Endodermal cell (in vitro differentiated cells): ENCODE data around the gene PBXIP1. TPM values are rescaled to one million over a fixed set of nuclear protein-coding genes. Genes with fewer than 3 reads are reported as not detected.

Experiments used
- DNase-seq: peaks from one replicate; pipeline ENCODE4 v3.0.0-alpha.2; 2017
- H3K27ac ChIP-seq: 2 replicates; pipeline ENCODE4 v1.5.1; 2013; ENCODE audit warnings: mild to moderate bottlenecking, low read depth, low read length, moderate library complexity
- H3K27me3 ChIP-seq: 2 replicates; pipeline ENCODE4 v1.6.1; 2013; ENCODE audit warnings: mild to moderate bottlenecking, low read length, moderate library complexity; ENCODE audit not compliant: insufficient read depth, control insufficient read depth, poor library complexity, severe bottlenecking
- H3K36me3 ChIP-seq: 2 replicates; pipeline ENCODE4 v1.7.0; 2013; ENCODE audit warnings: mild to moderate bottlenecking, low read length, moderate library complexity; ENCODE audit not compliant: control insufficient read depth, insufficient read depth
- H3K4me1 ChIP-seq: one replicate; pipeline ENCODE4 v1.7.0; 2013; ENCODE audit warnings: low read length; ENCODE audit not compliant: control insufficient read depth, insufficient read depth
- H3K4me3 ChIP-seq: 2 replicates; pipeline ENCODE4 v1.5.1; 2013; ENCODE audit warnings: mild to moderate bottlenecking, low read length, moderate library complexity
- H3K9ac ChIP-seq: 2 replicates; pipeline ENCODE4 v1.6.1; 2013; ENCODE audit warnings: mild to moderate bottlenecking, low read length, moderate library complexity; ENCODE audit not compliant: poor library complexity, severe bottlenecking; ENCODE audit errors: extremely low read depth
- H3K9me3 ChIP-seq: 2 replicates; pipeline ENCODE4 v1.6.1; 2013; ENCODE audit warnings: mild to moderate bottlenecking, low read length, moderate library complexity; ENCODE audit not compliant: control insufficient read depth
- H3K27ac Mint-ChIP-seq: 2 replicates; pipeline ENCODE4 v1.8.0; 2020; ENCODE audit warnings: mixed read lengths
- H3K27me3 Mint-ChIP-seq: 2 replicates; pipeline ENCODE4 v1.8.0; 2021; ENCODE audit warnings: mild to moderate bottlenecking, mixed read lengths; ENCODE audit not compliant: insufficient read depth
- H3K36me3 Mint-ChIP-seq: 2 replicates; pipeline ENCODE4 v1.8.0; 2020; ENCODE audit warnings: low read depth, mixed read lengths
- H3K4me1 Mint-ChIP-seq: 2 replicates; pipeline ENCODE4 v1.8.0; 2020; ENCODE audit warnings: mixed read lengths
- H3K4me3 Mint-ChIP-seq: 2 replicates; pipeline ENCODE4 v1.8.0; 2020; ENCODE audit warnings: mild to moderate bottlenecking, moderate library complexity, mixed read lengths
- H3K9me3 Mint-ChIP-seq: 2 replicates; pipeline ENCODE4 v1.8.0; 2020; ENCODE audit warnings: mild to moderate bottlenecking, mixed read lengths
- CTCF ChIP-seq: fragments of 200-600 bp; sonication (generic); conservative IDR thresholded peaks from 2 replicates; pipeline ENCODE4 v1.5.0; 2021; ENCODE audit warnings: antibody characterized with exemption, mild to moderate bottlenecking
- WGBS, 2 experiments: methylation state at CpG; one replicate each; pipeline versions ENCODE4 v1.1.5 to v1.1.7; 2013; ENCODE audit warnings: missing lambda C conversion rate in 2 of 2, mixed read lengths in 1 of 2; ENCODE audit not compliant: insufficient coverage in 1 of 2, insufficient read length in 1 of 2; 5-methylcytosine and 5-hydroxymethylcytosine counted together
- total RNA-seq, 2 donors: library from RNA; stranded (reverse); fragmentation: NEBNext Ultra II Directional in 1 of 2; extraction: Animal tissue kit (Norgen Biotek cat#: 25700) in 1 of 2; gene quantifications; 2 replicates in 1 of 2; 3 replicates in 1 of 2; pipeline ENCODE4 v1.2.1, GENCODE V29; 2021

PBXIP1 gene
- total RNA-seq, 2 donors from 2014 or later = 42.5 to 61.3 TPM

GRCh38 chr1:154962156-154962749 lies 6.4 kb upstream of the PBXIP1 start:
- H3K27me3 Mint-ChIP-seq = no peaks in the 10 kb centered on the region
- DNase-seq = peak; percentile 81

GRCh38 chr1:154961207-154962155 lies 5.6 kb upstream of the PBXIP1 start, which contains the start of gene PYGO2:
Gene PYGO2 (minus strand): TSS chr1:154961782. CDS start chr1:154961576, 206 bp downstream.
- no peaks in the 10 kb centered on the region for H3K27me3 ChIP-seq
- Mint-ChIP-seq H3K36me3 (peaks cover 41% of the 10 kb centered on the region), H3K27me3 (no peaks in the 10 kb centered on the region), H3K4me1 (peaks cover 30% of the 10 kb centered on the region), H3K9me3 (no peaks in the 10 kb centered on the region), H3K27ac (peak within 1 kb of the TSS; percentile 82), H3K4me3 (peak within 1 kb of the TSS; percentile 77)
- peak; percentile 93 for DNase-seq
- H3K36me3 ChIP-seq = peaks cover 58% of the 10 kb centered on the region
- H3K9me3 ChIP-seq = no peaks in the 10 kb centered on the region
- peaks cover 6% of the 10 kb centered on the region for H3K4me1 ChIP-seq
- TF ChIP-seq CTCF = peak; percentile 74
- peak within 1 kb of the TSS; percentile 98 for H3K4me3 ChIP-seq
- H3K9ac ChIP-seq = peak within 1 kb of the TSS; percentile 68
- WGBS, 2 experiments = 1% methylated on average over 24 to 93 of the region's 93 CpGs
- peak within 1 kb of the TSS; percentile 93 for H3K27ac ChIP-seq

More at GRCh38 chr1:154962156-154962749, 6.4 kb upstream of the PBXIP1 start:
- 19 to 36% methylated on average over 10 to 25 of the region's 25 CpGs for WGBS, 2 experiments
- peak overlapping the region; percentile 82 for H3K27ac Mint-ChIP-seq
- Histone ChIP-seq H3K4me3 (peak overlapping the region; percentile 98), H3K36me3 (peaks cover 66% of the 10 kb centered on the region), H3K27ac (peak overlapping the region; percentile 93), H3K27me3 (no peaks in the 10 kb centered on the region), H3K4me1 (no peaks in the 10 kb centered on the region), H3K9me3 (no peaks in the 10 kb centered on the region), H3K9ac (peak overlapping the region; percentile 68)
- no peaks in the 10 kb centered on the region for H3K9me3 Mint-ChIP-seq
- H3K4me1 Mint-ChIP-seq = peaks cover 22% of the 10 kb centered on the region
- H3K4me3 Mint-ChIP-seq = peak overlapping the region; percentile 77
- TF ChIP-seq CTCF = no peak
- peaks cover 49% of the 10 kb centered on the region for H3K36me3 Mint-ChIP-seq

DNA sequence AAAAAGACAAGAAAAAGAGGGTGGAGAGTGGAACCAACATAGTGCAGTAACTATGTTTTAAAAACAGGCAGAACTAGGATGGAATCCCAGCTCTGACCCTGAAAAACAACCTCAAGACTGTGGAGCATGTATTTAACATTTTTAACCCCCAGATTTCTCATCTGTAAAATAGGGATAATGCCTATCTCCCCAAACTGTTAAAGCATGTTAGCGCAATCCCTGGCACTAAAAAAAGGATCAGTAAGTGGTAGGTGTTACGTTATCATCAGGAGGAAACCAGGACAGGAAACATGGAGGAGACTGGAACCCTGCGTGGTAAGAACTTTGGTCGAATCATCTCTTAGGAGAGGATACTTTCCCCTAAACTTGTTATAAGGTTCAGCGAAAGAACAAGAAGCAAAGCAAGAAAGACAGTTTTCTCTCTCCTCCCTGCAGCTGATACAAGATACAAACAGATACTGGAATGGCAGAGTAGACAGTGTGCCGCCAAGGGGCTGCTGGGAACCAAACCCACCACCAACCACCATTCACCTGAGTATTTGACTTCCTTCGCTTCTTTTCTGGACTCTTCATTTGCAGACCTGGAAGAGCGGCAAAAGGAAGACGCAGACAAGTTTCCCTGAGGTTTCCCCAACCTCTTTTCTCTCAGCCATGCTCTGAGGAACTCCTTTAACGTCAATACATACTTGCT lies 4.7 kb upstream of the PBXIP1 start:
- Histone ChIP-seq H3K27me3 (no peaks in the 10 kb centered on the region), H3K4me1 (peaks cover 6% of the 10 kb centered on the region), H3K9me3 (no peaks in the 10 kb centered on the region), H3K27ac (no peak overlapping the region), H3K36me3 (peaks cover 49% of the 10 kb centered on the region), H3K4me3 (peak overlapping the region; percentile 98), H3K9ac (peak overlapping the region; percentile 68)
- TF ChIP-seq CTCF = no peak
- WGBS, 2 experiments = 75 to 82% methylated on average over 10 of the region's 10 CpGs
- Mint-ChIP-seq H3K4me1 (peaks cover 35% of the 10 kb centered on the region), H3K9me3 (no peaks in the 10 kb centered on the region), H3K4me3 (peak overlapping the region; percentile 77), H3K36me3 (peaks cover 33% of the 10 kb centered on the region), H3K27me3 (no peaks in the 10 kb centered on the region), H3K27ac (peak overlapping the region; percentile 82)
- no peak for DNase-seq
